Chondrocyte (in vitro differentiated cells): Measurements from ENCODE around the gene PRR30. TPM values are rescaled to one million over a fixed set of nuclear protein-coding genes. Genes with fewer than 3 reads are reported as not detected.

Experiments
- DNase-seq: peaks from one replicate; pipeline ENCODE4 v3.0.0; 2021; ENCODE audit warnings: mixed read lengths, low spot score
- H3K27ac Mint-ChIP-seq: one replicate; pipeline ENCODE4 v1.8.0; 2021; ENCODE audit warnings: mild to moderate bottlenecking, moderate library complexity, mixed read lengths; ENCODE audit not compliant: unreplicated experiment
- H3K27me3 Mint-ChIP-seq: 2 replicates; pipeline ENCODE4 v1.8.0; 2021; ENCODE audit warnings: low read depth, mixed read lengths
- H3K36me3 Mint-ChIP-seq: 2 replicates; pipeline ENCODE4 v1.8.0; 2021; ENCODE audit warnings: low read depth, mixed read lengths
- H3K4me1 Mint-ChIP-seq: 2 replicates; pipeline ENCODE4 v1.8.0; 2021; ENCODE audit warnings: low read depth, mild to moderate bottlenecking, mixed read lengths
- H3K4me3 Mint-ChIP-seq: one replicate; pipeline ENCODE4 v1.8.0; 2021; ENCODE audit warnings: mild to moderate bottlenecking, moderate library complexity, mixed read lengths; ENCODE audit not compliant: unreplicated experiment
- H3K9me3 Mint-ChIP-seq: 2 replicates; pipeline ENCODE4 v1.8.0; 2021; ENCODE audit warnings: low read depth, mixed read lengths
- CTCF ChIP-seq: fragments of 200-600 bp; sonication (generic); IDR thresholded peaks from 2 replicates; pipeline ENCODE4 v1.5.0; 2021; ENCODE audit warnings: antibody characterized with exemption, mild to moderate bottlenecking, moderate library complexity
- total RNA-seq: library from RNA; stranded (reverse); gene quantifications from 3 replicates; pipeline ENCODE4 v1.2.1, GENCODE V29; 2021

Gene PRR30
- total RNA-seq, 1 donor from 2014 or later = not detected

- Mint-ChIP-seq H3K4me3 (no peak overlapping the region), H3K4me1 (peaks cover 3% of the 10 kb centered on the region), H3K27ac (no peak overlapping the region), H3K9me3 (no peaks in the 10 kb centered on the region), H3K27me3 (peaks cover 24% of the 10 kb centered on the region), H3K36me3 (no peaks in the 10 kb centered on the region)
- no peak for DNase-seq
- no peak for TF ChIP-seq CTCF
Measured at GRCh38 chr2:27174638-27175037, 35.4 kb upstream of the PRR30 start.

- TF ChIP-seq CTCF = no peak
- Mint-ChIP-seq H3K36me3 (no peaks in the 10 kb centered on the region), H3K4me3 (no peak overlapping the region), H3K4me1 (peaks cover 3% of the 10 kb centered on the region), H3K27ac (no peak overlapping the region), H3K9me3 (no peaks in the 10 kb centered on the region), H3K27me3 (peaks cover 17% of the 10 kb centered on the region)
- DNase-seq = no peak
Measured at GRCh38 chr2:27171351-27171848, 32.2 kb upstream of the PRR30 start.

- no peak for TF ChIP-seq CTCF
- Mint-ChIP-seq H3K27ac (no peak overlapping the region), H3K4me1 (peaks cover 3% of the 10 kb centered on the region), H3K36me3 (no peaks in the 10 kb centered on the region), H3K4me3 (no peak overlapping the region), H3K27me3 (peaks cover 16% of the 10 kb centered on the region), H3K9me3 (no peaks in the 10 kb centered on the region)
- DNase-seq = no peak
Measured at GRCh38 chr2:27170581-27171337, 31.5 kb upstream of the PRR30 start.

- DNase-seq = no peak
- TF ChIP-seq CTCF = no peak
- no peaks in the 10 kb centered on the region for H3K36me3 Mint-ChIP-seq
- no peak overlapping the region for H3K27ac Mint-ChIP-seq
- H3K27me3 Mint-ChIP-seq = peaks cover 2% of the 10 kb centered on the region
- no peaks in the 10 kb centered on the region for H3K4me1 Mint-ChIP-seq
- H3K9me3 Mint-ChIP-seq = no peaks in the 10 kb centered on the region
- no peak overlapping the region for H3K4me3 Mint-ChIP-seq
Measured at GRCh38 chr2:27164960-27165763, 26.0 kb upstream of the PRR30 start.
